Hypothalamus (tissue), 51 donors: ENCODE data around the gene SHLD2.
"Not testable (repeated sequence)": the region's sequence is repeated elsewhere in the genome, so short reads cannot be mapped to it uniquely, and the experiment has no call there.

Source experiments
- DNase-seq, 51 donors: peaks; one replicate each; lab custom pipeline; 2025; lab: John Stamatoyannopoulos, UW

The SHLD2 gene

DNA sequence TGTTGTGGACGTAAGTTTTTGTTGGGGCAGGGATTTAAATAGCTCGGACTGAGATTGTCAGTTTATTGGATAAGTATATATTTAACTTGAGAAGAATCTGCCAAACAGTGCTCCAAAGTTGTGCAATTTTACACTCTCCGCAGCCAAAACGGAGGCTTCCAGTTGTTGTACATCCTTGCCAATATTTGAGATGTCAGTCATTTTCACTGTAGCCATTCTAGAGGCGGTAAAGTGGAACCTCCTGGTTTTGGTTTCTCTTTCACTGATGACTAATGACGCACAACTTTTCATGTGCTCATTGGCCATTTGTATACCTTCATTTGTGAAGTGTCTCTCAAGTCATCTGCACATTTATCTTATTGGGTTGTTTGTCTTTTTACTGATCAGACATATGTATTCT lies 105.9 kb downstream of the SHLD2 start:
- DNase-seq = not testable (repeated sequence)

DNA sequence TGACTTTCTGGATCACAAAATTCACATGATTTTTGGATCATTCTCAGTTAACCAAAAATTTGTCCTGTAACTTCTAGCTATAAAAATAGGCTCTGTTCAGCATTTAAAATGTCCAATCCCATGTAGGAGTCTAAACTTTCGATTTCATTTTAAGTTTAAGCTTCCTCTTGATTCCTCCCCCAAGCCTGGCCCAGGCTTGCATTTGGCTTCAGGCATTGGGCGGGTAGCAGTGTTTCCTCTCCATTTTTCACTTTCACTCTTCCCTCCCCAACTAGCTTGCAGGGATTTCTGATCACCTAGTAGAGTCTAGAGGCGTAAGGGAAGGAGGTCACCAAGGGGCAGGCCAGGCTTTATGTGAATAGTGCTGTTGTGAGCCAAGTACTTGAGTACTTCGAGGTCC lies 109.8 kb downstream of the SHLD2 start:
- not testable (repeated sequence) for DNase-seq

GRCh38 chr10:87206922-87207321 lies 111.9 kb downstream of the SHLD2 start:
- peak in 1 of 51 donors; percentile 5 for DNase-seq

GRCh38 chr10:87210309-87210708 lies 115.3 kb downstream of the SHLD2 start:
- not testable (repeated sequence) for DNase-seq

DNA sequence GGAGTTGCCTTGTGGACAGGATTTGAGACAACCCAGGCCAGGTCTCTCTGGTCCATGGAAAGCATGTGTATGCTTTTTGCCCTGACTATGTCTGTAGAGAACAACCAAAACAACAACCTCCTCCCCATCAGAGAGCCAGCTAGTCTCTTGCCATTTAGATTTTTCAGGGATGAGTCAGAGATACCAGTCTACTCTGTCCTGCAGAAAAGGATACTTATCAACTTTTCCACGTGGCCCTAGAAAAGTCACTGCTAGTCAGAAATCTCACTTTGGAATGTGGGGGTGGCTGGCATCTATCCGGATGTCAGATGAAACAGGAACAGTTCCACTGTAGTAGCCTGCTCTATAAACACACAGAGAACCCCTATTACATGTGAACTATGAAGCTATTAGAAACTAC lies 116.8 kb downstream of the SHLD2 start:
- not testable (repeated sequence) for DNase-seq

DNA sequence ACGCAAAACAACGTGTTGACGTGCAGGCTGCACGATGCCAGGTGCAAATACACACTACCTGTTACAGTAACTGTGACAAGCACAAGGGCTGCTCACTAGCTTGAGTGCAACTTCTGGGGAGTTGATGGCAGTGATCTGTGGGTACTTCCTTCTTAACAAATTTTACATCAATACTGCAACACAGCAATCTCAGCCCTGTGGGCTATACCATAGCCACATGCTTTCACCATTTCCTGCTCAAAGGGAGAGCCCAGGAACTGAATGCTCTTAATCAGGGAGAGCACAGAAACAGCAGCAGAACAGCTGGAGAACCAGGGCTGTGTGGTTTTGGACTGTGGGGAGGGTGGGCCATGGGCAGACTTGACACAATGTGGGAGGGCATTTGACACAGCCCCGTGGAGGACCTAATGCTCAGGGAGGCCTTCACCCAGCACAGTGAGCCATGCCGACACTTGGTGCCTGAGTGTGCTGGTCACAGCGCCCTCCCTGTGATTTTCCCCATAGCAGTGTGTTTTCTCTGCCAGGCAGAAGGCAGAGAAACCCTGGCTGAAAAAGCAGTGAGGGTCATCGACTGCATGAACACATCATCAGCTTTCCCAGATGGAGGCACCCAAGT lies 118.3 kb downstream of the SHLD2 start:
- not testable (repeated sequence) for DNase-seq

- not testable (repeated sequence) for DNase-seq
Observed at GRCh38 chr10:87213806-87214205, 118.8 kb downstream of the SHLD2 start.

DNA sequence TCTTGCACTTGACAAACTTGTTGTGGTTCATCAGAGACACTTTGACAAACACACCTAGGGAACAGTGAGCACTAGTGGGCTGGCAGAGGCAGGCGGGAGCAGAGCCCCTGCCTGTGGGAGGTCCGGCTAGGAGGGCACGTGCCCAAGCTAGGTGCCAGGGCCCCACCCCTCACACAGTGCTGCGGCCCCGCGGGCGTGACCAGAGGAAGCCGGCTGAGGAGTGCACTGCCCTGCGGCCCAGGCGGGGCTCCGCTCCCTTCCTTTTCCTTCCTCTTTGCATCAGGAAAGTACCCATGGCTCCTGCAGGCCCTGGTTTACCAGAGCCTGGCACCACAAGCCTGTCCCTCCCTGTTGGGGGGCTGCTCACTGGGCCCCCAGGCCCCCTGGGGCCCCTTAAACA lies 121.1 kb downstream of the SHLD2 start:
- DNase-seq = not testable (repeated sequence)

DNA sequence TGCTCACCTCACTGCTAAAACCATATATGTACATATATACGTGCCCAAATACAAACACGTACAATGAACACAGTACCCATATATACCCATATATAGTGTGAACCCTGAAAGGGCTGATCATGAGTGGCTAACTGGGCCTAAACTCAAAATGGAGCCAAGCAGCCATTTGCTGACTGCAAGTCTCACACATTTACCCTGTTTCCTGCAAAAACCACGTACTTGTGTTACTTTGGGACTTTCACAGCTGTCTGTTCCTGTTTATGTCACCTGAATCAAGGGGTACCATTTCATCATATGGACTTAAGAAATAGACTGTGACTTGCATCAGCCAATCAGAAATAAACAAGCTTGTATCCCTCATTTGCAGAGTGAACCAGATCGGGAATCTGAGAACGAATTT lies 124.4 kb downstream of the SHLD2 start:
- not testable (repeated sequence) for DNase-seq

- not testable (repeated sequence) for DNase-seq
Observed at GRCh38 chr10:87222789-87223188, 127.8 kb downstream of the SHLD2 start.

- not testable (repeated sequence) for DNase-seq
Observed at GRCh38 chr10:87225148-87225547, 130.1 kb downstream of the SHLD2 start, which contains the start of gene NUTM2A. NUTM2A (plus strand) TSS chr10:87225448; CDS start chr10:87225831, 383 bp downstream.

DNA sequence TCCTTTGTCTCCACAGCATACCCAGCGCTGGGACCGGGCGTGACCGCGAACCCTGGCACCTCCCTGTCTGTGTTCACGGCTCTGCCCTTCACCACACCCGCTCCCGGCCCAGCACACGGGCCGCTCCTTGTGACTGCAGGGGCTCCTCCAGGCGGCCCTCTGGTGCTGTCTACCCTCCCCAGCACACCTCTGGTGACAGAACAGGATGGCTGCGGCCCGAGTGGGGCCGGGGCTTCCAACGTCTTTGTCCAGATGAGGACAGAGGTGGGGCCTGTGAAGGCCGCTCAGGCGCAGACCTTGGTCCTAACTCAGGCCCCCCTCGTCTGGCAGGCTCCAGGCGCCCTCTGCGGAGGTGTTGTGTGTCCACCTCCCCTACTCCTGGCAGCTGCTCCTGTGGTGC lies 133.2 kb downstream of the SHLD2 start:
- not testable (repeated sequence) for DNase-seq

- DNase-seq = not testable (repeated sequence)
Observed at GRCh38 chr10:87229211-87229610, 134.2 kb downstream of the SHLD2 start.

GRCh38 chr10:87234854-87235253 lies 139.8 kb downstream of the SHLD2 start:
- DNase-seq = not testable (repeated sequence)

GRCh38 chr10:87237244-87237643 lies 142.2 kb downstream of the SHLD2 start:
- not testable (repeated sequence) for DNase-seq

GRCh38 chr10:87239346-87239808 lies 144.4 kb downstream of the SHLD2 start:
- DNase-seq = not testable (repeated sequence)
